ENCODE results near the gene TRIML2.
"Not testable (repeated sequence)": the region's sequence is repeated elsewhere in the genome, so short reads cannot be mapped to it uniquely, and the experiment has no call there.

Gene TRIML2

DNA sequence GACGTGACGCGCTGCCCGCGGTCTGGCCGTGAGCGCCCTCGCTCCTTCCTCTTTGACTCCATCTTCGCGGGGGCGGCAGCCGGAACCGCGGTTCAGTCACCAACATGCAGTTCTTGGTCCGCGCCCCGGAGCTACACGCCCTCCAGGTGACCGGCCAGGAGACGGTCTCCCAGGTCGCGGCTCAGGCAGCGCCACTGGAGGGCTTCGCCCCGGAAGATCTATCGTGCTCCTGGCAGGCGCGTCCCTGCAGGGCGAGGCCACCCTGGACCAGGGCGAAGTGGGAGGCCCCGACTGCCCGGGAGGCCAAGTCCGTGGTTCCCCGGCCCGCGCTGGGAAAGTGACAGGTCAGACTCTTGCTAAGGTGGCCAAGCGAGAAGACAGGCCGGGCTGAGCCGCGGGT lies 2.9 kb downstream of the TRIML2 start:
- DNase-seq = no peak

DNA sequence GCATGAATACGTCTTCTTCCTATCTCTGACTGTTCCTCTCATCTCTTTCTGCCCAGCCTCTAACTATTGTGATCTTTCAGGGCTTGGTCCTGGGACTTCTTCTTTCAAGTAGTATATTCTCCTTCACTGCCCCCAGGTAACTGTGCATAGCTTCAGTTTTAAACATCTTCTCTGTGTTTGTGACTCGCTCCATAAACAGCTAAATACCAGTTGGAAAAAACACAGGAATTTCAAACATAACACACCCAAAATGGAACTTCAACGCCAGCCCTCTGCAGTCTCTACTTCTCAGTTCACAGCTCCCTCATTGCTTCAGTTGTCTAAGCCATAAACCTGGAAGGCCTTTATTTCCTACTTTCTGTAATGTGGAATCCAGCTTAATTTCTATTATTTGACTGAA lies 16.6 kb downstream of the TRIML2 start:
- DNase-seq = no peak

- no peak for DNase-seq
These were observed 22.5 kb downstream of the TRIML2 start for GRCh38 chr4:188086858-188087257.

DNA sequence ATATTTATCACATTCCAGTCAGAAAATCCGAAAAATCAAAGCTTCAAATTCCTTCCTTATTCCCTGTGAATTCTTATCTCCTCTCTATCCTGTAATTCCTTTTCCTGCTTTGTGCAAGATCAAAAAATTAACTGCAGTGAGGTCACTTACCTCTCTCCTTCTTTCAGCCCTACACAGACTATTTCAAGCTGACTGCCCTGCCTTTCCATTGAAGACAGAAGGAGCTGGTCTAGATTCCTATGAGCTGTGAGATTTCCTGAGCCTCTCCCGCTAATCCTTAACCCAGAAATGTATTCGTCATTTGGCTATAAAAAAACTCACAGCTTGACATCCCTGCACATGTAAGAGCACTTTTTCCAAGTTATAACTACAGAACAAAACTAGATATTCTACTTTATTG lies 26.6 kb downstream of the TRIML2 start:
- DNase-seq = no peak

GRCh38 chr4:188078116-188078515 lies 31.3 kb downstream of the TRIML2 start:
- DNase-seq = no peak

- DNase-seq = no peak
These were observed 33.2 kb downstream of the TRIML2 start for GRCh38 chr4:188076169-188076568.

DNA sequence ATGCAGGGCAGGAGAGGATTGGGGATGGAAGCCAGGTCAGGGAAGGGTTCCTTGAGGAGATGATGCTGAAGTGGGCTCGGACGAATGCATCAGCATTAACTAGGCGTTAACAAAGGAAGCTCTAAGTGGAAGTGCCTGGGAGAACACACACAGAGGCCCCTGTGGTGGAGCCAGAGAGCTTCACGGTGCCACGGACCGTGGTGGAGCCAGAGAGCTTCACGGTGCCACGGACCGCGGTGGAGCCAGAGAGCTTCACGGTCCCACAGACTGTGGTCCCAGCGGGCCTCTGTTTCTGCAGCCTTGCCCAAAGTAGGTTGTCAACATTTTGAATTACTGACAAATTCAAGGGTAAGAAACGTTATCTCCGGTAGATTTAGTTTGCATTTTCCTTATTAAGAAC lies 48.3 kb downstream of the TRIML2 start:
- no peak for DNase-seq

DNA sequence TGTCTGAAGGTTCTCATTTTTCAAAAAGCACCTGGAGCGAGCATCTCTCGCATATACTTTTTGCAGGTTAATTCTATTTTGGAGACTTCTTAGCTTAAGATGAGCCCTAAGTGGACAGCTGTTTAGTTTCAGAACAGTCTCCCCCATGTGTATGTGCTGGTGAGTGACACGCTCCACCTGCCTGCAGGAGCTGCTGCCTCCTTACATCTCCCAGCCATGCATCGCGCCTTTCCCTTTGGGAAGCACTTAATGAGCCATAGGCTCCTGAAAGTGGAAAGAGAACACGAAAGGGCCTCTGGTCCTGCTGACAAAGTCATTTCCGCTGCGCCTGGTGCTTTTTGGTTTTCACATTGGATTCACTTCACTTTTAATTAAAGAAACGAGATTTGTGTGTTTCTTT lies 56.1 kb downstream of the TRIML2 start:
- no peak for DNase-seq

- no peak for DNase-seq
These were observed 62.7 kb downstream of the TRIML2 start for GRCh38 chr4:188046657-188047056.

DNA sequence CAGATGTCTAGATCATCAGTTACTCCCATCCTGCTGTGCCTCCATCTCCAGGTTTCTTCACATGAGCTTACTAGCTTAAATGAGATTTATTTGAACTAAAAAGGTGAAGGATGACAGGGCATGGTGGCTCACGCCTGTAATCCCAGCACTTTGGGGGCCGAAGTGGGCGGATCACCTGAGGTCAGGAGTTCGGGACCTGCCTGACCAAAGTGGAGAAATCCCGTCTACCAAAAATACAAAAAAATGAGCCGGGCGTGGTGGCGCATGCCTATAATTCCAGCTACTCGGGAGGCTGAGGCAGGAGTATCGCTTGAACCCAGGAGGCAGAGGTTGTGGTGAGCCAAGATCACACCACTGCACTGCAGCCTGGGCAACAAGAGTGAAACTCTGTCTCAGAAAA lies 63.9 kb downstream of the TRIML2 start:
- DNase-seq = not testable (repeated sequence)

DNA sequence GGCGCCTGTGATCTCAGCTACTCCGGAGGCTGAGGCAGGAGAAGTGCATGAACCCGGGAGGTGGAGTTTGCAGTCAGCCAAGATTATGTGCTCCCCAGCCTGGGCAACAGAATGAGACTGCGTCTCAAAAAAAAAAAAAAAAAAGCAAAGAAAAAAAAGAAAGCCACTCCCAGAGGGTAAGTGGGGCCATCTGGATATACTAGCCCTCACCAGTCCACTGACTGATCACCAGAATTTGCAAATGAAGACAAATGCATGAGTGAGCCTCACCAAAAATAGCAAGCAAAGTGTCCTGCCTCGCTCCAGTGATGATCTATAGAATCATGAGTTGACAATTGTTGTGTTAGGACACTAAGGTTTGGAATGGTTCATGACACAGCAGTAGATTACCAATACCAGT lies 66.2 kb downstream of the TRIML2 start:
- DNase-seq = no peak

DNA sequence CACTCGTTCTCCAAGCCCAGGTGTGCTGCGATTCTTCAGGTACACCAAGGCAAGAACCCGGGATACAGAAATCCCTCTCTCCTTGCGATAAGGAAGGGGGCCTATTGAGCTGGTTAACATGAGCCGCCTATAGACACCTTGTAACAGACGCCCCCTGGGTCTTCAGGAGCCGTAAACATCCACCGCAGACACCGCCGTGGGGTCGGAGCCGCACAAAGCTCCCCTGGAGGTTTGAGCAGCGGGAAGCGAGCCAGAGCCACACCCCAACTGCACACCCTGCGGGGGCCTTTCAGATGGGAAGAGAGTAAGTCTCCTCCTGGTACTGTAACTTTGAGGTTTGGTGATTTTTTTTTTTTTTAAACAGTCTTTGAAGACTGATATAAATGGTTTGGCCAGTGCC lies 67.2 kb downstream of the TRIML2 start:
- DNase-seq = no peak

- DNase-seq = no peak
These were observed 67.7 kb downstream of the TRIML2 start for GRCh38 chr4:188041721-188042120.
